Measurements from ENCODE around the gene SLC24A4. TPM values are rescaled to one million over a fixed set of nuclear protein-coding genes. Genes with fewer than 3 reads are reported as not detected.

SLC24A4 gene
- total RNA-seq, 4 donors from 2014 or later = 0.81 to 3.6 (median 1.4) TPM

DNA sequence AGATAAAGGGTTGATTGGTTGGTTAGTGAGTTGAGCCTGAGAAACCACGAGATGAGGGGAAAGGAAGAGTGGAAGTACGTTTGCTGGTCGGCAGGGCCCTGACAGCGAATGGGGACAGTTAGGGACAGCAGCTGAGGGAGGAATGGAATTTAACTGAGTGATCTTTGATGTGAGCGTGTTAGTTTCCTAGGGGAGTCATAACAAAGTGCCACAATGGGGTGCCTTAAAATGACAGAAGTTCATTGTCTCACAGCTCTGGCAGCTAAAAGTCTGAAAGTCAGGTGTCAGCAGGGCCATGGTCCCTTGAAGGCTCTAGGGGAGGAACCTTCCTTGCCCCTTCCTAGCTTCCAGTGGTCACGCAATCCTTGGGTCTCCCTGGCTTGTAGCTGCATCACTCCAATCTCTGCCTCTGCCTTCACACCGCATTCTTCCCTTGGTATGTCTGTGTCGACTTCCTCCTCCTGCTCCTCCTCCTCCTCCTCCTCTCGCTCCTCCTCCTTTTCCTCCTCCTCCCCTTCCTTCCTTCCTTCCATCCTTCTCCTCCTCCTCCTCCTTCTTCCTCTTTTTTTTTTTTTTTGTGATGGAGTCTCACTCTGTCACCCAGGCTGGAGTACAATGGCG is 164.7 kb downstream of the SLC24A4 start:
- WGBS, 2 donors (ENCODE audit: low coverage in 1 of 2) = 60 to 74% methylated on average over 4 to 9 of the region's 10 CpGs
- H3K27me3 ChIP-seq = no peaks in the 10 kb centered on the region
- no peak overlapping the region for H3K27ac ChIP-seq
- no peaks in the 10 kb centered on the region for H3K9me3 ChIP-seq
- no peak for ATAC-seq
- H3K36me3 ChIP-seq = no peaks in the 10 kb centered on the region
- peaks cover 0 to 5% (median 0%) of the 10 kb centered on the region in 3 donors for H3K4me1 ChIP-seq
- H3K4me3 ChIP-seq = no peak overlapping the region
- no peak for TF ChIP-seq POLR2AphosphoS5 (IDR thresholded peaks at IDR 0.05)
- no peak for TF ChIP-seq EP300 (IDR thresholded peaks at IDR 0.05)
- no peak for TF ChIP-seq POLR2A (IDR thresholded peaks at IDR 0.05)
- no peak for TF ChIP-seq CTCF (IDR thresholded peaks at IDR 0.05)

GRCh38 chr14:92489394-92490238 is 166.7 kb downstream of the SLC24A4 start:
- H3K4me3 ChIP-seq = no peak overlapping the region
- no peaks in the 10 kb centered on the region for H3K36me3 ChIP-seq
- no peak for TF ChIP-seq POLR2AphosphoS5 (IDR thresholded peaks at IDR 0.05)
- no peak for TF ChIP-seq POLR2A (IDR thresholded peaks at IDR 0.05)
- no peak for TF ChIP-seq CTCF (IDR thresholded peaks at IDR 0.05)
- TF ChIP-seq EP300 (IDR thresholded peaks at IDR 0.05) = no peak
- H3K9me3 ChIP-seq = no peaks in the 10 kb centered on the region
- ATAC-seq = no peak
- no peaks in the 10 kb centered on the region for H3K27me3 ChIP-seq
- H3K4me1 ChIP-seq = peaks cover 0 to 5% (median 0%) of the 10 kb centered on the region in 3 donors
- 77 to 98% methylated on average over 5 to 6 of the region's 21 CpGs for WGBS, 2 donors (ENCODE audit: low coverage in 1 of 2)
- H3K27ac ChIP-seq = peak overlapping the region in 1 of 4 donors; percentile 32

GRCh38 chr14:92490239-92490959 is 167.4 kb downstream of the SLC24A4 start:
- 91% methylated on average over 8 of the region's 17 CpGs; no CpG with 5 or more reads in 1 of the 2 donors for WGBS, 2 donors (ENCODE audit: low coverage in 1 of 2)
- peak overlapping the region in 2 of 4 donors; percentile 2 to 32 for H3K27ac ChIP-seq
- no peak for ATAC-seq

GRCh38 chr14:92491782-92492181 is 168.8 kb downstream of the SLC24A4 start:
- Histone ChIP-seq H3K9me3 (no peaks in the 10 kb centered on the region), H3K27me3 (no peaks in the 10 kb centered on the region), H3K36me3 (no peaks in the 10 kb centered on the region), H3K4me3 (no peak overlapping the region), H3K4me1 (peaks cover 0 to 5% (median 0%) of the 10 kb centered on the region in 3 donors), H3K27ac (peak overlapping the region in 2 of 4 donors; percentile 35 to 58)
- no peak for TF ChIP-seq CTCF (IDR thresholded peaks at IDR 0.05)
- TF ChIP-seq POLR2A (IDR thresholded peaks at IDR 0.05) = no peak
- no peak for TF ChIP-seq POLR2AphosphoS5 (IDR thresholded peaks at IDR 0.05)
- TF ChIP-seq EP300 (IDR thresholded peaks at IDR 0.05) = no peak
- 71 to 94% methylated on average over 3 to 5 of the region's 8 CpGs for WGBS, 2 donors (ENCODE audit: low coverage in 1 of 2)
- no peak for ATAC-seq

More at GRCh38 chr14:92490239-92490959, 167.4 kb downstream of the SLC24A4 start:
- no peak overlapping the region for H3K4me3 ChIP-seq
- no peaks in the 10 kb centered on the region for H3K27me3 ChIP-seq
- no peaks in the 10 kb centered on the region for H3K36me3 ChIP-seq
- H3K9me3 ChIP-seq = no peaks in the 10 kb centered on the region
- peaks cover 0 to 5% (median 0%) of the 10 kb centered on the region in 3 donors for H3K4me1 ChIP-seq
- no peak for TF ChIP-seq CTCF (IDR thresholded peaks at IDR 0.05)
- no peak for TF ChIP-seq POLR2A (IDR thresholded peaks at IDR 0.05)
- no peak for TF ChIP-seq POLR2AphosphoS5 (IDR thresholded peaks at IDR 0.05)
- TF ChIP-seq EP300 (IDR thresholded peaks at IDR 0.05) = no peak
